Mesenchymal stem cell (in vitro differentiated cells and primary cell): Measurements from ENCODE around the gene SLC12A3.

Source experiments
- DNase-seq: peaks from one replicate; pipeline ENCODE4 v3.0.0-alpha.2; 2013
- H2AFZ ChIP-seq: one replicate; pipeline ENCODE4 v1.6.1; 2013; ENCODE audit warnings: low read depth, mild to moderate bottlenecking, control low read depth, inconsistent platforms, low read length, moderate library complexity
- H2AK5ac ChIP-seq: 2 replicates; pipeline ENCODE4 v1.6.1; 2013; ENCODE audit warnings: low read length, moderate library complexity, mild to moderate bottlenecking, inconsistent platforms; ENCODE audit not compliant: severe bottlenecking
- H2BK120ac ChIP-seq: one replicate; pipeline ENCODE4 v1.6.1; 2013; ENCODE audit warnings: low read depth, mild to moderate bottlenecking, inconsistent platforms, low read length, moderate library complexity
- H2BK12ac ChIP-seq, 2 experiments: one replicate each; pipeline ENCODE4 v1.6.1; 2013; ENCODE audit warnings: inconsistent platforms in 2 of 2, low read length in 2 of 2, mild to moderate bottlenecking in 2 of 2, moderate library complexity in 2 of 2, control low read depth in 1 of 2
- H2BK15ac ChIP-seq: one replicate; pipeline ENCODE4 v1.6.1; 2013; ENCODE audit warnings: mild to moderate bottlenecking, low read depth, inconsistent platforms; ENCODE audit not compliant: poor library complexity, severe bottlenecking
- H2BK5ac ChIP-seq: 2 replicates; pipeline ENCODE4 v1.6.1; 2013; ENCODE audit warnings: low read depth, mild to moderate bottlenecking, low read length, control low read depth, inconsistent platforms; ENCODE audit not compliant: poor library complexity, severe bottlenecking
- H3K14ac ChIP-seq, 2 experiments: one replicate each; pipeline ENCODE4 v1.6.1; 2013; ENCODE audit warnings: inconsistent platforms in 2 of 2, low read length in 2 of 2, control low read depth in 1 of 2, mild to moderate bottlenecking in 1 of 2, moderate library complexity in 1 of 2
- H3K18ac ChIP-seq, 2 experiments: one replicate each; pipeline ENCODE4 v1.6.1; 2013; ENCODE audit warnings: inconsistent platforms in 2 of 2, low read length in 2 of 2, control low read depth in 1 of 2, low read depth in 1 of 2, mild to moderate bottlenecking in 1 of 2
- H3K23ac ChIP-seq, 2 experiments: one replicate each; pipeline ENCODE4 v1.6.1; 2013; ENCODE audit warnings: inconsistent platforms in 2 of 2, low read length in 2 of 2, mild to moderate bottlenecking in 2 of 2, moderate library complexity in 2 of 2, control low read depth in 1 of 2
- H3K27ac ChIP-seq: 2 replicates; pipeline ENCODE4 v1.5.1; 2013; ENCODE audit warnings: mild to moderate bottlenecking, moderate library complexity, low read length, control low read depth, inconsistent platforms; ENCODE audit not compliant: poor library complexity, severe bottlenecking
- H3K27me3 ChIP-seq, 2 experiments: 2 replicates each; pipeline versions ENCODE4 v1.6.1 to v1.7.0; 2013; ENCODE audit warnings: low read length in 2 of 2, mild to moderate bottlenecking in 2 of 2, moderate library complexity in 2 of 2, control low read depth in 1 of 2, inconsistent platforms in 1 of 2; ENCODE audit not compliant: control insufficient read depth in 1 of 2, insufficient read depth in 1 of 2
- H3K36me3 ChIP-seq, 2 experiments: 2 replicates each; pipeline versions ENCODE4 v1.6.1 to v1.7.0; 2013; ENCODE audit warnings: low read length in 2 of 2, control low read depth in 1 of 2, inconsistent platforms in 1 of 2, low read depth in 1 of 2, mild to moderate bottlenecking in 1 of 2; ENCODE audit not compliant: insufficient read depth in 2 of 2, control insufficient read depth in 1 of 2
- H3K4ac ChIP-seq, 2 experiments: one replicate each; pipeline ENCODE4 v1.6.1; 2013; ENCODE audit warnings: inconsistent platforms in 2 of 2, low read length in 2 of 2, mild to moderate bottlenecking in 2 of 2, moderate library complexity in 2 of 2, control low read depth in 1 of 2, low read depth in 1 of 2
- H3K4me1 ChIP-seq: 2 replicates; pipeline ENCODE4 v1.6.1; 2013; ENCODE audit warnings: low read depth, low read length, control low read depth; ENCODE audit not compliant: control insufficient read depth, insufficient read depth
- H3K4me2 ChIP-seq: 2 replicates; pipeline ENCODE4 v1.6.1; 2013; ENCODE audit warnings: low read length, mild to moderate bottlenecking, inconsistent platforms; ENCODE audit not compliant: poor library complexity, severe bottlenecking
- H3K4me3 ChIP-seq, 2 experiments: 2 replicates each; pipeline versions ENCODE4 v1.5.1 to v1.7.0; 2013; ENCODE audit warnings: low read length in 2 of 2, mild to moderate bottlenecking in 2 of 2, control low read depth in 1 of 2, low read depth in 1 of 2; ENCODE audit not compliant: insufficient read depth in 1 of 2
- H3K79me1 ChIP-seq: replicated peaks from 2 replicates; pipeline ENCODE4 v1.6.1; 2013; ENCODE audit warnings: mild to moderate bottlenecking, control low read depth, low read length, inconsistent platforms; ENCODE audit not compliant: poor library complexity, severe bottlenecking
- H3K9ac ChIP-seq: 2 replicates; pipeline ENCODE4 v1.7.0; 2013; ENCODE audit warnings: mild to moderate bottlenecking, low read length, moderate library complexity
- H3K9me3 ChIP-seq: 2 replicates; pipeline ENCODE4 v1.7.0; 2013; ENCODE audit warnings: mild to moderate bottlenecking, low read length; ENCODE audit not compliant: control insufficient read depth
- H4K8ac ChIP-seq: one replicate; pipeline ENCODE4 v1.6.1; 2013; ENCODE audit warnings: inconsistent platforms, mild to moderate bottlenecking, low read length, moderate library complexity
- H4K91ac ChIP-seq: one replicate; pipeline ENCODE4 v1.6.1; 2013; ENCODE audit warnings: mild to moderate bottlenecking, low read length, inconsistent platforms
- WGBS: methylation state at CpG from one replicate; pipeline ENCODE4 v1.1.7; 2013; ENCODE audit warnings: mixed read lengths; 5-methylcytosine and 5-hydroxymethylcytosine counted together

Gene SLC12A3

DNA sequence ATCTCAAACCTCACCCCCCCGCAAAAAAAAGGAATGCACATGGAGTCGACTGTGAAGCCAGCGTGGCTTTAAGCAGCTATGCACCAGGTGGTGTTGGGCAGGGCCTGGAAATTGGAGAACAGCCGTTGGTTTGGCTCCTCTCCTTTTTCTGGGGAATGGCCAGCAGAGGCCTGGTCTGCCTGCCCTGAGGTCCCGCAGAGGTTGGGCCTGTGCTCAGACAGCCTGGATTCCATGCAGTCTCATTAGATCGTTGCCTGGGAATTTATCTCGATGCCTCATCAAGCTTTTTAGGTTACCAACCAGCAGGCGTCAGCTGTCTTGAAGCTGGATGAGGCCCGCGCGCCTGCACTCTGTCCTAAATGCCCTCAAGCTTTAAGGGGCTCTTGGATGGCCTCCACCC is 9.8 kb downstream of the SLC12A3 start:
- Histone ChIP-seq H3K27me3 (peaks cover 5 to 10% of the 10 kb centered on the region in 2 experiments), H3K18ac (no peak overlapping the region), H3K14ac (no peak overlapping the region), H2BK15ac (no peak overlapping the region), H3K4me1 (peaks cover 21% of the 10 kb centered on the region), H3K9ac (no peak overlapping the region), H3K79me1 (no peaks in the 10 kb centered on the region), H3K36me3 (no peaks in the 10 kb centered on the region), H3K4ac (no peak overlapping the region), H3K4me2 (no peak overlapping the region), H2BK120ac (no peak overlapping the region), H3K27ac (no peak overlapping the region), H2AK5ac (no peak overlapping the region), H2BK5ac (no peak overlapping the region), H3K9me3 (no peaks in the 10 kb centered on the region), H3K23ac (no peak overlapping the region), H2AFZ (no peak overlapping the region), H3K4me3 (no peak overlapping the region), H2BK12ac (no peak overlapping the region), H4K91ac (no peak overlapping the region), H4K8ac (no peak overlapping the region)
- DNase-seq = peak; percentile 5
- 71% methylated on average over 11 of the region's 11 CpGs for WGBS

- DNase-seq = no peak
- H3K27ac ChIP-seq = no peak overlapping the region
- H2AFZ ChIP-seq = no peak overlapping the region
- no peak overlapping the region for H3K14ac ChIP-seq
- H4K8ac ChIP-seq = no peak overlapping the region
- H3K36me3 ChIP-seq = no peaks in the 10 kb centered on the region
- no peaks in the 10 kb centered on the region for H3K79me1 ChIP-seq
- H3K27me3 ChIP-seq = peaks cover 6 to 22% of the 10 kb centered on the region in 2 experiments
- no peak overlapping the region for H2AK5ac ChIP-seq
- H3K9me3 ChIP-seq = no peaks in the 10 kb centered on the region
- H3K4ac ChIP-seq = no peak overlapping the region
- H2BK5ac ChIP-seq = no peak overlapping the region
- H3K4me2 ChIP-seq = no peak overlapping the region
- 92% methylated on average over 4 of the region's 4 CpGs for WGBS
- no peak overlapping the region for H2BK15ac ChIP-seq
- H2BK120ac ChIP-seq = no peak overlapping the region
- no peak overlapping the region for H3K18ac ChIP-seq
- H3K9ac ChIP-seq = no peak overlapping the region
- no peak overlapping the region for H2BK12ac ChIP-seq
- no peak overlapping the region for H3K23ac ChIP-seq
- H3K4me3 ChIP-seq = no peak overlapping the region
- peaks cover 11% of the 10 kb centered on the region for H3K4me1 ChIP-seq
- H4K91ac ChIP-seq = no peak overlapping the region
These were observed 11.0 kb downstream of the SLC12A3 start for GRCh38 chr16:56876048-56876447.

GRCh38 chr16:56877486-56878182 is 12.6 kb downstream of the SLC12A3 start:
- Histone ChIP-seq H2AFZ (no peak overlapping the region), H4K91ac (no peak overlapping the region), H3K9me3 (no peaks in the 10 kb centered on the region), H2BK120ac (no peak overlapping the region), H2BK12ac (no peak overlapping the region), H3K4me1 (peaks cover 7% of the 10 kb centered on the region), H3K9ac (no peak overlapping the region), H3K27ac (no peak overlapping the region), H3K79me1 (no peaks in the 10 kb centered on the region), H4K8ac (no peak overlapping the region), H2BK5ac (no peak overlapping the region), H3K4ac (no peak overlapping the region), H2AK5ac (no peak overlapping the region), H3K36me3 (no peaks in the 10 kb centered on the region), H3K18ac (no peak overlapping the region), H3K14ac (no peak overlapping the region), H3K27me3 (peaks cover 9 to 27% of the 10 kb centered on the region in 2 experiments), H3K4me2 (no peak overlapping the region), H3K23ac (no peak overlapping the region), H2BK15ac (no peak overlapping the region), H3K4me3 (no peak overlapping the region)
- no peak for DNase-seq
- 93% methylated on average over 11 of the region's 13 CpGs for WGBS

GRCh38 chr16:56878282-56878854 is 13.4 kb downstream of the SLC12A3 start:
- H3K9ac ChIP-seq = no peak overlapping the region
- no peak overlapping the region for H2BK5ac ChIP-seq
- no peaks in the 10 kb centered on the region for H3K9me3 ChIP-seq
- H3K18ac ChIP-seq = no peak overlapping the region
- H3K27me3 ChIP-seq = peaks cover 9 to 31% of the 10 kb centered on the region in 2 experiments
- no peak for DNase-seq
- no peak overlapping the region for H4K8ac ChIP-seq
- H3K36me3 ChIP-seq = no peaks in the 10 kb centered on the region
- H2BK120ac ChIP-seq = no peak overlapping the region
- no peak overlapping the region for H3K23ac ChIP-seq
- no peak overlapping the region for H2AK5ac ChIP-seq
- no peak overlapping the region for H3K4me2 ChIP-seq
- 88% methylated on average over 8 of the region's 8 CpGs for WGBS
- no peak overlapping the region for H3K4ac ChIP-seq
- H2BK12ac ChIP-seq = no peak overlapping the region
- no peak overlapping the region for H2BK15ac ChIP-seq
- no peak overlapping the region for H3K4me3 ChIP-seq
- no peak overlapping the region for H3K14ac ChIP-seq
- H3K79me1 ChIP-seq = no peaks in the 10 kb centered on the region
- no peak overlapping the region for H4K91ac ChIP-seq
- peaks cover 5% of the 10 kb centered on the region for H3K4me1 ChIP-seq
- no peak overlapping the region for H3K27ac ChIP-seq
- no peak overlapping the region for H2AFZ ChIP-seq
